Testis (tissue), 2 donors: ENCODE data around the gene BICD1.

Experiments used
- POLR2A ChIP-seq: fragments of 450-650 bp; IDR thresholded peaks from one replicate; pipeline ENCODE4 v1.6.1; 2017; ENCODE audit warnings: antibody characterized with exemption, mild to moderate bottlenecking, moderate library complexity
- TF ChIP-seq, protein P1 (sequence below), 3 experiments: fragments of 450-650 bp in 2 of 3; fragments of 200-600 bp in 1 of 3; sonication (generic) in 1 of 3; IDR thresholded peaks; one replicate each; pipeline ENCODE4 v1.5.1; 2016 to 2019; ENCODE audit warnings: antibody characterized with exemption in 3 of 3, mild to moderate bottlenecking in 2 of 3, moderate library complexity in 1 of 3

DNA sequence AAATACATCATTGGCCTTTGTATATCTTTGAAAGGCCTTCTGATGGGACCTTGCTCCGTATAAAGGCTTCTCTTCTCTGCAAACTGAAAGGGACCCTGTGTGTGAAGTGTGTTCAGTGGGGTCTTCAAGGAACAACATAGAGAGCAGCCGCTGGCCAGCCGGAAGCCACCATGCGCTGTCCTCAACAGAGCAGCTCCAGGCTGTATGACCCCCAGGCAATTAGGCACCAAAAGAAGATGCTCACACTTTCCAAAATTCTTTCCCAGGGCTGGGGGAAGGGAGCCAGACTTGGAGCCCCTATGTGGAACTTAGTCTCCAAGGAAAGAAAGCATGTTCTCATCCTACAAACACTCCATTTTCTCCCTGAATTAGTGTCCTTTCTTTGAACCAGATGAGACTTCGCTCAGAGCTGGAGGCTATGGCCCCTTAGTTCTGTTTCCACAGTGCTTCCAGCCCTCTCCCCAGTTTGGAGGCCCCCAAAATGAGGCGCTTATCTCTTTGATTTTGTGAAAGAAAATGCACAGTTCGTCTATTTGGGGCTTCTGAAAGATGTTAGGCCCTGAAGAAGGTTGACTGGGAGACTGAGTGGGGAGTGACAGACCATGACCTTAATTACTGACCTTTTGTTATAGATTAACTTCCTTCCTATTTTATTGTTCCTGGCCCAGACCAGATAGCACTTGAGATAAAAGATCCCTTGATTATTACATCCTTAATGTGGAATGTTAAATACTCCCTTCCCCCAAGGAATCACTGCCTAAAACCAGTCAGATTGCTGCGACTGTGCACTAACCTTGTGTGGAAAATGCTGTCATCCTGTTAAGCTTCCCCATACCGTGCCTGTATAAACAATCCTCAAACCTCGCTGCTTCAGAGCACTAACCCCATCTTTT lies 164.4 kb downstream of the BICD1 start:
- TF ChIP-seq, protein P1, sequence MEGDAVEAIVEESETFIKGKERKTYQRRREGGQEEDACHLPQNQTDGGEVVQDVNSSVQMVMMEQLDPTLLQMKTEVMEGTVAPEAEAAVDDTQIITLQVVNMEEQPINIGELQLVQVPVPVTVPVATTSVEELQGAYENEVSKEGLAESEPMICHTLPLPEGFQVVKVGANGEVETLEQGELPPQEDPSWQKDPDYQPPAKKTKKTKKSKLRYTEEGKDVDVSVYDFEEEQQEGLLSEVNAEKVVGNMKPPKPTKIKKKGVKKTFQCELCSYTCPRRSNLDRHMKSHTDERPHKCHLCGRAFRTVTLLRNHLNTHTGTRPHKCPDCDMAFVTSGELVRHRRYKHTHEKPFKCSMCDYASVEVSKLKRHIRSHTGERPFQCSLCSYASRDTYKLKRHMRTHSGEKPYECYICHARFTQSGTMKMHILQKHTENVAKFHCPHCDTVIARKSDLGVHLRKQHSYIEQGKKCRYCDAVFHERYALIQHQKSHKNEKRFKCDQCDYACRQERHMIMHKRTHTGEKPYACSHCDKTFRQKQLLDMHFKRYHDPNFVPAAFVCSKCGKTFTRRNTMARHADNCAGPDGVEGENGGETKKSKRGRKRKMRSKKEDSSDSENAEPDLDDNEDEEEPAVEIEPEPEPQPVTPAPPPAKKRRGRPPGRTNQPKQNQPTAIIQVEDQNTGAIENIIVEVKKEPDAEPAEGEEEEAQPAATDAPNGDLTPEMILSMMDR (IDR thresholded peaks at IDR 0.05), result no peak
- no peak for TF ChIP-seq POLR2A
